ENCODE results near the gene SLC4A7. TPM values are rescaled to one million over a fixed set of nuclear protein-coding genes. Genes with fewer than 3 reads are reported as not detected.
"Not testable (repeated sequence)": the region's sequence is repeated elsewhere in the genome, so short reads cannot be mapped to it uniquely, and the experiment has no call there.

Gene SLC4A7
- total RNA-seq, 1 experiment from 2014 or later = 90.8 TPM

DNA sequence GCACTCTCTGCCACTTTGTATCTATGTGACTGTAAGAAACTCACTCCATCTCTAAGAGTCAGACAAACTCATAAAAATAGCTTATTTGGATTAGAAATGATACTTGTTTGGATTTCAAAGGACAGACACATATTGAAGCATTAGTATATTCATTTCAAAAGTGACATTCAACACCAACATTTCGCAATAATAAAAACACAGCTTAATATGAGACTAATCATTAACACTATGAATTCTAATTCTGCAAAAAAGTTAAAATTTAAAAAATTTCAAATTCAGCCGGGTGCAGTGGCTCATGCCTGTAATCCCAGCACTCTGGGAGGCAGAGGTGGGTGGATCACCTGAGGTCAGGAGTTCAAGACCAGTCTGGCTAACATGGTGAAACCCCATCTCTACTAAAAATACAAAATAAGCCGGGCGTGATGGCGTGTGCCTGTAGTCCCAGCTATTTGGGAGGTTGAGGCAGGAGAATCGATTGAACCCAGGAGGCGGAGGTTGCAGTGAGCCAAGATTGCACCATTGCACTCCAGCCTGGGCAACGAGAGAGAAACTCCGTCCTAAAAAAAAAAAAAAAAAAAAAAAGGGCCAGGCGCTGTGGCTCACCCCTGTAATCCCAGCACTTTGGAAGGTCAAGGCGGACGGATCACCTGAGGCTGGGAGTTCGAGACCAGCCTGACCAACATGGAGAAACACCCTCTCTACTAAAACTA is 59.2 kb downstream of the SLC4A7 start:
- H3K9me3 Mint-ChIP-seq; H3K27ac Mint-ChIP-seq; DNase-seq (ENCODE audit: low spot score); H3K4me1 Mint-ChIP-seq; POLR2A ChIA-PET; H3K27me3 Mint-ChIP-seq (ENCODE audit: low read depth); ATAC-seq; H3K4me3 Mint-ChIP-seq: not testable (repeated sequence)
- CTCF ChIA-PET = interaction anchor here (0.6 to 0.7 kb wide), 2 partner anchors 10 to 12 kb away, joined by 5 to 7 read pairs; no protein-coding TSS in a partner anchor
- H3K36me3 Mint-ChIP-seq = peaks cover 41% of the 10 kb centered on the region

DNA sequence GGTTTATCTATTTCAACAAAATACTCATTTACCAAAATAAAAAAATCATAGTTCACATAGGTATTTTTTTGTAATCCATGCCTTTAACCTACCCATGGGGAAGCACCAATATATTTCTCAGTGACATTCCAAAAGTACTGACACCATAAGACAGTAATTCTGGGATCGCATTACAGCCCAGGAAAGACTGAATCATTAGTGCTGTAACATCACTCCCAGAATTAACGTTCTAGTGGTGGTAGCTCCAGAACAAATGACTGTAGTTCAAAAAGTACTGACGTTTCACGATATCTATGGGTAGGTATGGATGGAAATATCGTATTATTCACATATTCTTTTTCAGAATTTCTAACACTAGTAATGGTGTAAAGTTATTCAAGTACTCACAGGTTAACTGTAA is 60.7 kb downstream of the SLC4A7 start:
- TF ChIP-seq CBFB (CRISPR knock-in tag; IDR thresholded peaks at IDR 0.05; ENCODE audit: low read depth) = no peak
- TF ChIP-seq ZNF416 (CRISPR knock-in tag; IDR thresholded peaks at IDR 0.05) = no peak
- TF ChIP-seq, protein P1, sequence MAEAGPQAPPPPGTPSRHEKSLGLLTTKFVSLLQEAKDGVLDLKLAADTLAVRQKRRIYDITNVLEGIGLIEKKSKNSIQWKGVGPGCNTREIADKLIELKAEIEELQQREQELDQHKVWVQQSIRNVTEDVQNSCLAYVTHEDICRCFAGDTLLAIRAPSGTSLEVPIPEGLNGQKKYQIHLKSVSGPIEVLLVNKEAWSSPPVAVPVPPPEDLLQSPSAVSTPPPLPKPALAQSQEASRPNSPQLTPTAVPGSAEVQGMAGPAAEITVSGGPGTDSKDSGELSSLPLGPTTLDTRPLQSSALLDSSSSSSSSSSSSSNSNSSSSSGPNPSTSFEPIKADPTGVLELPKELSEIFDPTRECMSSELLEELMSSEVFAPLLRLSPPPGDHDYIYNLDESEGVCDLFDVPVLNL (CRISPR knock-in tag; IDR thresholded peaks at IDR 0.05; ENCODE audit: borderline replicate concordance, low read depth) = no peak
- TF ChIP-seq, protein P2, sequence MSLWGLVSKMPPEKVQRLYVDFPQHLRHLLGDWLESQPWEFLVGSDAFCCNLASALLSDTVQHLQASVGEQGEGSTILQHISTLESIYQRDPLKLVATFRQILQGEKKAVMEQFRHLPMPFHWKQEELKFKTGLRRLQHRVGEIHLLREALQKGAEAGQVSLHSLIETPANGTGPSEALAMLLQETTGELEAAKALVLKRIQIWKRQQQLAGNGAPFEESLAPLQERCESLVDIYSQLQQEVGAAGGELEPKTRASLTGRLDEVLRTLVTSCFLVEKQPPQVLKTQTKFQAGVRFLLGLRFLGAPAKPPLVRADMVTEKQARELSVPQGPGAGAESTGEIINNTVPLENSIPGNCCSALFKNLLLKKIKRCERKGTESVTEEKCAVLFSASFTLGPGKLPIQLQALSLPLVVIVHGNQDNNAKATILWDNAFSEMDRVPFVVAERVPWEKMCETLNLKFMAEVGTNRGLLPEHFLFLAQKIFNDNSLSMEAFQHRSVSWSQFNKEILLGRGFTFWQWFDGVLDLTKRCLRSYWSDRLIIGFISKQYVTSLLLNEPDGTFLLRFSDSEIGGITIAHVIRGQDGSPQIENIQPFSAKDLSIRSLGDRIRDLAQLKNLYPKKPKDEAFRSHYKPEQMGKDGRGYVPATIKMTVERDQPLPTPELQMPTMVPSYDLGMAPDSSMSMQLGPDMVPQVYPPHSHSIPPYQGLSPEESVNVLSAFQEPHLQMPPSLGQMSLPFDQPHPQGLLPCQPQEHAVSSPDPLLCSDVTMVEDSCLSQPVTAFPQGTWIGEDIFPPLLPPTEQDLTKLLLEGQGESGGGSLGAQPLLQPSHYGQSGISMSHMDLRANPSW (CRISPR knock-in tag; conservative IDR thresholded peaks at IDR 0.05; ENCODE audit: low read depth) = no peak
- TF ChIP-seq, protein P3, sequence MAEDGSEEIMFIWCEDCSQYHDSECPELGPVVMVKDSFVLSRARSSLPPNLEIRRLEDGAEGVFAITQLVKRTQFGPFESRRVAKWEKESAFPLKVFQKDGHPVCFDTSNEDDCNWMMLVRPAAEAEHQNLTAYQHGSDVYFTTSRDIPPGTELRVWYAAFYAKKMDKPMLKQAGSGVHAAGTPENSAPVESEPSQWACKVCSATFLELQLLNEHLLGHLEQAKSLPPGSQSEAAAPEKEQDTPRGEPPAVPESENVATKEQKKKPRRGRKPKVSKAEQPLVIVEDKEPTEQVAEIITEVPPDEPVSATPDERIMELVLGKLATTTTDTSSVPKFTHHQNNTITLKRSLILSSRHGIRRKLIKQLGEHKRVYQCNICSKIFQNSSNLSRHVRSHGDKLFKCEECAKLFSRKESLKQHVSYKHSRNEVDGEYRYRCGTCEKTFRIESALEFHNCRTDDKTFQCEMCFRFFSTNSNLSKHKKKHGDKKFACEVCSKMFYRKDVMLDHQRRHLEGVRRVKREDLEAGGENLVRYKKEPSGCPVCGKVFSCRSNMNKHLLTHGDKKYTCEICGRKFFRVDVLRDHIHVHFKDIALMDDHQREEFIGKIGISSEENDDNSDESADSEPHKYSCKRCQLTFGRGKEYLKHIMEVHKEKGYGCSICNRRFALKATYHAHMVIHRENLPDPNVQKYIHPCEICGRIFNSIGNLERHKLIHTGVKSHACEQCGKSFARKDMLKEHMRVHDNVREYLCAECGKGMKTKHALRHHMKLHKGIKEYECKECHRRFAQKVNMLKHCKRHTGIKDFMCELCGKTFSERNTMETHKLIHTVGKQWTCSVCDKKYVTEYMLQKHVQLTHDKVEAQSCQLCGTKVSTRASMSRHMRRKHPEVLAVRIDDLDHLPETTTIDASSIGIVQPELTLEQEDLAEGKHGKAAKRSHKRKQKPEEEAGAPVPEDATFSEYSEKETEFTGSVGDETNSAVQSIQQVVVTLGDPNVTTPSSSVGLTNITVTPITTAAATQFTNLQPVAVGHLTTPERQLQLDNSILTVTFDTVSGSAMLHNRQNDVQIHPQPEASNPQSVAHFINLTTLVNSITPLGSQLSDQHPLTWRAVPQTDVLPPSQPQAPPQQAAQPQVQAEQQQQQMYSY (CRISPR knock-in tag; IDR thresholded peaks at IDR 0.05) = no peak
- no peak for TF ChIP-seq ZNF138 (CRISPR knock-in tag; conservative IDR thresholded peaks at IDR 0.05)
- TF ChIP-seq, protein P4, sequence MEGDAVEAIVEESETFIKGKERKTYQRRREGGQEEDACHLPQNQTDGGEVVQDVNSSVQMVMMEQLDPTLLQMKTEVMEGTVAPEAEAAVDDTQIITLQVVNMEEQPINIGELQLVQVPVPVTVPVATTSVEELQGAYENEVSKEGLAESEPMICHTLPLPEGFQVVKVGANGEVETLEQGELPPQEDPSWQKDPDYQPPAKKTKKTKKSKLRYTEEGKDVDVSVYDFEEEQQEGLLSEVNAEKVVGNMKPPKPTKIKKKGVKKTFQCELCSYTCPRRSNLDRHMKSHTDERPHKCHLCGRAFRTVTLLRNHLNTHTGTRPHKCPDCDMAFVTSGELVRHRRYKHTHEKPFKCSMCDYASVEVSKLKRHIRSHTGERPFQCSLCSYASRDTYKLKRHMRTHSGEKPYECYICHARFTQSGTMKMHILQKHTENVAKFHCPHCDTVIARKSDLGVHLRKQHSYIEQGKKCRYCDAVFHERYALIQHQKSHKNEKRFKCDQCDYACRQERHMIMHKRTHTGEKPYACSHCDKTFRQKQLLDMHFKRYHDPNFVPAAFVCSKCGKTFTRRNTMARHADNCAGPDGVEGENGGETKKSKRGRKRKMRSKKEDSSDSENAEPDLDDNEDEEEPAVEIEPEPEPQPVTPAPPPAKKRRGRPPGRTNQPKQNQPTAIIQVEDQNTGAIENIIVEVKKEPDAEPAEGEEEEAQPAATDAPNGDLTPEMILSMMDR (IDR thresholded peaks at IDR 0.05) = no peak
- TF ChIP-seq NR3C1 (CRISPR knock-in tag; conservative IDR thresholded peaks at IDR 0.05; ENCODE audit: low read depth) = no peak
- TF ChIP-seq ZNF121 (CRISPR knock-in tag; IDR thresholded peaks at IDR 0.05) = no peak
- TF ChIP-seq, protein P5, sequence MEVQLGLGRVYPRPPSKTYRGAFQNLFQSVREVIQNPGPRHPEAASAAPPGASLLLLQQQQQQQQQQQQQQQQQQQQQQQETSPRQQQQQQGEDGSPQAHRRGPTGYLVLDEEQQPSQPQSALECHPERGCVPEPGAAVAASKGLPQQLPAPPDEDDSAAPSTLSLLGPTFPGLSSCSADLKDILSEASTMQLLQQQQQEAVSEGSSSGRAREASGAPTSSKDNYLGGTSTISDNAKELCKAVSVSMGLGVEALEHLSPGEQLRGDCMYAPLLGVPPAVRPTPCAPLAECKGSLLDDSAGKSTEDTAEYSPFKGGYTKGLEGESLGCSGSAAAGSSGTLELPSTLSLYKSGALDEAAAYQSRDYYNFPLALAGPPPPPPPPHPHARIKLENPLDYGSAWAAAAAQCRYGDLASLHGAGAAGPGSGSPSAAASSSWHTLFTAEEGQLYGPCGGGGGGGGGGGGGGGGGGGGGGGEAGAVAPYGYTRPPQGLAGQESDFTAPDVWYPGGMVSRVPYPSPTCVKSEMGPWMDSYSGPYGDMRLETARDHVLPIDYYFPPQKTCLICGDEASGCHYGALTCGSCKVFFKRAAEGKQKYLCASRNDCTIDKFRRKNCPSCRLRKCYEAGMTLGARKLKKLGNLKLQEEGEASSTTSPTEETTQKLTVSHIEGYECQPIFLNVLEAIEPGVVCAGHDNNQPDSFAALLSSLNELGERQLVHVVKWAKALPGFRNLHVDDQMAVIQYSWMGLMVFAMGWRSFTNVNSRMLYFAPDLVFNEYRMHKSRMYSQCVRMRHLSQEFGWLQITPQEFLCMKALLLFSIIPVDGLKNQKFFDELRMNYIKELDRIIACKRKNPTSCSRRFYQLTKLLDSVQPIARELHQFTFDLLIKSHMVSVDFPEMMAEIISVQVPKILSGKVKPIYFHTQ (CRISPR knock-in tag; IDR thresholded peaks at IDR 0.05) = no peak
- no peak for TF ChIP-seq FOXJ3 (CRISPR knock-in tag; IDR thresholded peaks at IDR 0.05; ENCODE audit: borderline replicate concordance)
- TF ChIP-seq EMX1 (CRISPR knock-in tag; IDR thresholded peaks at IDR 0.05) = no peak
- H3K4me1 Mint-ChIP-seq = no peaks in the 10 kb centered on the region
- no peak overlapping the region for H3K4me3 Mint-ChIP-seq
- ATAC-seq (no peak), DNase-seq (ENCODE audit: low spot score) (no peak)
- H3K9me3 Mint-ChIP-seq = no peaks in the 10 kb centered on the region
- H3K36me3 Mint-ChIP-seq = peaks cover 44% of the 10 kb centered on the region
- no peaks in the 10 kb centered on the region for H3K27me3 Mint-ChIP-seq (ENCODE audit: low read depth)
- H3K27ac Mint-ChIP-seq = no peak overlapping the region
- POLR2A ChIA-PET = no interaction called here
- CTCF ChIA-PET = no interaction called here

Data from WTC11 (cell line).